HG03354 (cell line): ENCODE results near the gene LY6G6C.
A peak's percentile ranks its signal among the peaks of the same experiment; 100 is the strongest.

Source experiments
- ATAC-seq: cut with Tn5 transposase; IDR thresholded peaks from one replicate; pipeline ENCODE4 v1.9.1; 2021; ENCODE audit warnings: mild to moderate bottlenecking; ENCODE audit not compliant: unreplicated experiment, poor library complexity, severe bottlenecking

The LY6G6C gene

GRCh38 chr6:31744422-31744821 lies 22.9 kb upstream of the LY6G6C start:
- ATAC-seq = no peak

DNA sequence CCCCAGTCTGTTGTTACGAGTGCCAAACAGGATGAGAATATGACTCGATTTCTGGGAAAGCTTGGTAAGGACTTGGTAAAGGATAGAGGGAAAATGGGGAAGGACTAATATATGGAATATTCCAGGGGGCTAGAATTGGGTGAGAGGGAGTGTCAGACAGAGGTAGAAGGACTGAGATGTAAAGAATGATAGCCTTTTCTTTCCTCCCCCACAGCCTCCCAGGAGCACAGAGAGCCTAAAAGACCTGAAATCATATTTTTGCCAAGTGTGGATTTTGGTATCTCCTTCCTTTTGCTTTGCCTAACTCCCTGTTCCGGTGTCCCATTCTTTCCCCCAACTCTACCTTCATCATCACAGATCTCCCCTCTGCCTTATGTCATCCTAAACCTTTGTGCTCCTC lies 21.3 kb upstream of the LY6G6C start:
- ATAC-seq = no peak

GRCh38 chr6:31741815-31742214 lies 20.3 kb upstream of the LY6G6C start:
- no peak for ATAC-seq

DNA sequence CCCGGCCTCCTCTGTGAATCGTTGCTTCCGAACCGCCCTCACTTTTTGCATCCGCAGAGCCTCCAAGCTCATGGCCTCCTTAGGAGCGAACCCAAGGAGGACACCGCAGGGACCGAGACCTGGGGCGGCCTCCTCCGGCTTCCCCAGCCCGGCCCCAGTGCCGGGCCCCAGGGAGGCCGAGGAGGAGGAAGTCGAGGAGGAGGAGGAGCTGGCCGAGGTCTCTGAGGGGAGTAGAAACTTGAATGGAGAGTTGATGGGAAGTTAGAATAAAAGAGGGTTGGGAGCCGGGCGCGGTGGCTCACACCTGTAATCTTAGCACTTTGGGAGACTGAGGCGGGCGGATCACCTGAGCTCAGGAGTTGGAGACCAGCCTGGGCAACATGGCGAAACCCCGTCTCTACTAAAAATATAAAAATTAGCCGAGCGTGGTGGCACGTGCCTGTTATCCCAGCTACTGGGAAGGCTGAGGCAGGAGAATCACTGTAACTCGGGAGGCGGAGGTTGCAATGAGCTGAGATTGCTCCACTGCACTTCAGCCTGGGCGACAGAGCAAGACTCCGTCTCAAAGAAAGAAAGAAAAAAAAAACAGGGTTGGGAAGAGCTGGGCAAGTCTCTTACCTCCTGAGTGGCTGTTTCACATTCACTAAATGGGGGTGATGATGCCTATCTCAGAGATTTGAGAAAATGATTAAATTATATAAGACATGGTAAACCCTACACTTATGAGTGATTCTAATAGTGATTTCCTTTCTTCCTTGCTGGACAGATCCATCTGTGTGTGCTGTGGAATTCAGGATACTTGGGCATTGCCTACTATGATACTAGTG lies 19.1 kb upstream of the LY6G6C start:
- ATAC-seq = no peak

DNA sequence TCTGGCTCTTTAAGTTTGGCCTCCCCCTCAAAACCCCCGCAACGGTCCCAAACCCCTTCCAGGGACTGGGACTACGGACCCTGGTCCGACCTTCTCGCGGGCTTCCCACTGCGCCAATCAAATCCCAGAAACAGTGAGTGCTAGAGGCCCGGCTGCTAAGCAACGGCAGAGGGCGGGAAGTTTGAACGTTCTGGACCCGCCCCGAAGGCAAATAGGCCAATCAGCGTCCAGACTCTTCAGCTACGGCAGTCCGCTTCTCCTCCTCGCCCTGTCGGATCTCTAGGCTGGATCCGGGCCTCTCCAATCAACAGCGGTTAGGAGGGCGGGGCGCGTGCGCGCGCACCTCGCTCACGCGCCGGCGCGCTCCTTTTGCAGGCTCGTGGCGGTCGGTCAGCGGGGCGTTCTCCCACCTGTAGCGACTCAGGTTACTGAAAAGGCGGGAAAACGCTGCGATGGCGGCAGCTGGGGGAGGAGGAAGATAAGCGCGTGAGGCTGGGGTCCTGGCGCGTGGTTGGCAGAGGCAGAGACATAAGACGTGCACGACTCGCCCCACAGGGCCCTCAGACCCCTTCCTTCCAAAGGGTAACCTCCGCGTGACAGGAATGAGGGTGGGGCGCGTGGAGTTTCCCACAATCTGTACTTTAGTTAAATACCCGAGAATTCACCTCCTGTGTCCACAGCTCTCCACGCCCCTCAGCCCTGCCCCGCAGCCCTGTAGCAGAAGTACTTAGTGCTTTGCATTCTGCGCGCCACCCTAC lies 18.3 kb upstream of the LY6G6C start, which contains the start of gene MSH5:
TSS of gene MSH5 (plus strand) at position 367 of the 758 bp plus-strand sequence. CDS start 462 bp downstream, outside the sequence.
- ATAC-seq = peak; percentile 72

- no peak for ATAC-seq
These were observed 16.7 kb upstream of the LY6G6C start for GRCh38 chr6:31737991-31738979.

- no peak for ATAC-seq
These were observed 15.9 kb upstream of the LY6G6C start for GRCh38 chr6:31737315-31737990.

- no peak for ATAC-seq
These were observed 15.3 kb upstream of the LY6G6C start for GRCh38 chr6:31736768-31737314.

DNA sequence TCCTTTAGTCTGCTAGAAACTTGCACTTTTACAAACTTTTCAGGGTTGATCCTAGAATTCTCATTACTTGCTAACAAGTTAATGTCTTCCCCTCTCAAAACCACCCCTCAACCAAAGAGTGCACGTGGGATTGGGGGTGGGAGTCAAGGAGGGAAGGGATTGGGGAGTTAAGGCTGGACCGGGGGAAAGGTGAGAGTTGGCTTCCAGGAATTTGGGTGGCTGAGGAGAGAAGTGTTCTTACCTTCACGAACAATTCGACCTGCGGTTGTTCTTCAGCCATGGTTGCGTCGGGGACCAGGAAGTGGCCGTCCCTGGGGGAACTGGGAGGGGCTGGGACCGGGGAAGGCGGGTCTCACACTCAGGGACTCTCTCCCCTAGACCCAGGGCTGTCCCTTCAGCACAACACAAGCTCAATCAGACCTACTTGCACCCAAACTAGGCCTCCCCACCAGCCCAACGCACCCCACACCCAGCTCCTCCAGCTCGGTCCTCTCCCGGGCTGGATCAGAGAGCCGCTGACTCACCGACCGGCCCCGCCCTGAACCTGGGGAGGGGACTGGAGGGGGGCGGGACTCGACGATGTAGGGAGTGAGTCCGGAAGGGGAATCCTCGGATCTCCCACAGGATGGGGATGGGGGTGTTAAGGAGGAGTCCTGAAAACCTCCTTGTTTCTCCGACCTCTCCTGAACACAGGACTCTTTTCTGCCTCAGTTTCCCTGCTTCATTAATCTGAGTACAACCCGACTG lies 14.6 kb upstream of the LY6G6C start, which contains the start of gene CLIC1:
TSS of gene CLIC1 (minus strand) at position 510 of the 747 bp plus-strand sequence. CDS start at position 280, 230 bp downstream.
- ATAC-seq = peak; percentile 17

DNA sequence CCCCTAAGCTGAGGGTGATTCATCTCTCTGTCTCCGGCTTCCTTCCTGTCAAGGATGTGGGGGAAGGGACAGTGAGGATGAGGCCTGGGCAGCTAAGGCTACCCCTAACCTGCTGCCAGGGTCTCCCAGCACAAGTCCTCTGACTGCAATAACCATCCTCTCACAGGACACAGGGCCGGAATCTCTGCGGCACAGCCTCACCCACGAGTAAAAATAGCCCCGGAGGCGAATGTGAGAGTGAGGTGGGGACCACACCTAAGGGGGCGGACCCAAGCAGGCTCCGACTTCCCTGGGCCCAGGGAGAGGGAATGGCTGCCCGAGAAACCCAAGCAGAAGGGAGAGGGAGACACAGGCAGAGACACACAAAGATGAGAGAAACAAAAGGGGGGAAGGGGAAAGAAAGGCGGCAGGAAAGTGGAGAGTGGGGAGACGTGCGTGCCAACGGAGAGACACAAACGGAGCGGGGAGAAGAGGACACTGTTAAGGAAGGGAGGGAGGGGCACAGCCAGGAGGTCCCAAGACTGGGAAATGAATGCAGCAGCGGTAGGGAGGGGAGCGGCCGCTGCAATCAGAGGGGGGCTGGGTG lies 13.4 kb upstream of the LY6G6C start:
- ATAC-seq = no peak

DNA sequence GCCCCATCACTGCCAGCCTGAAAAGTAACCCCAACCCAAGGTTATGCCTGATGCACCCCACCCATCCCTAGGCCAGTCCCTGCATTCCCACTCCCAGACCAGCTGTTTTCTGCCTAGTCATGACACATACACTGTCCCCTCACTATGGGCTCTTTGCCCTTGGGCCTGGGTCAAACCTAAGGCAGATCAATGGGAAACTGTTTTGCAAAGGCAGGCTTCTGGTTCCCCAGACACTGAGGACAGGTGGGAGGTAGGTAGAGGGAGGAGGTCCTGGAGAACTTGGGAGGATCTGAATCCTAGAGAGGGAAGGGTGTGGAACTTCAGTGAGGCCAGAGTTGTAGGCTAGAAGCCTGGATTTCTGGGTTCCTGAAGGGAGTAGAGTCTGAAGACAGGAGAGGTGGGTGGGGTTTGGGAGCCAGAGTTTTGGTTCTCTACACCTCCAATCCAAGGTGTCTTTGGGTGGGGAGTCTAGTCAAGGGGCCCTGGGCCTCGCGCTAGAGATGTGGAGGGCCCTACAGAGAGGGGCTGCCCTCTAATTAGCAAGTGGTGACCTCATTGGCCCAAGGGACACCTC lies 12.8 kb upstream of the LY6G6C start:
- no peak for ATAC-seq

GRCh38 chr6:31733734-31734133 lies 12.2 kb upstream of the LY6G6C start:
- ATAC-seq = no peak

- ATAC-seq = no peak
These were observed 10.5 kb upstream of the LY6G6C start for GRCh38 chr6:31732029-31732428.

DNA sequence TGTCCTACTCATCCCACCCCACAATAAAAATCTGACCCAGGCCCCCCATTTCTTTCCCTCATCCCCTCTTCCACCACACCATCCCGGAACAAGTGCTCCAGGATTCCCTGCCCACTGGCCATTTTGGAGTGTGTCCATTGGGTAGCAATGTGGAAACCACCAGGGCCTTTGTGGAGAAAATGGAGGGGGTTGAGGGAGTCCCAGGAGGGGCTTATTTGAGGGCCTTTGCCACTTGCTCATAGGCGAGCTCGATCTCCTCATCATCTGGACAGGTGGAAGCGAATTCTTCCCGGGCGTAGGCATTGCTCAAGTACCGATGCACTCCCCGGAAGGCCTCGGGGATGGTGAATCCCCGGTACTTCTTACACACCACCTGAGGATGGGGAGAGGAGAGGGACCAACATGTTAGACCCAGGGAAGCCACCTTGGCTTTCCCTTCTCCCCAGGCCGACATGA lies 9.1 kb upstream of the LY6G6C start:
- no peak for ATAC-seq

GRCh38 chr6:31729979-31730630 lies 8.6 kb upstream of the LY6G6C start:
- peak; percentile 33 for ATAC-seq

DNA sequence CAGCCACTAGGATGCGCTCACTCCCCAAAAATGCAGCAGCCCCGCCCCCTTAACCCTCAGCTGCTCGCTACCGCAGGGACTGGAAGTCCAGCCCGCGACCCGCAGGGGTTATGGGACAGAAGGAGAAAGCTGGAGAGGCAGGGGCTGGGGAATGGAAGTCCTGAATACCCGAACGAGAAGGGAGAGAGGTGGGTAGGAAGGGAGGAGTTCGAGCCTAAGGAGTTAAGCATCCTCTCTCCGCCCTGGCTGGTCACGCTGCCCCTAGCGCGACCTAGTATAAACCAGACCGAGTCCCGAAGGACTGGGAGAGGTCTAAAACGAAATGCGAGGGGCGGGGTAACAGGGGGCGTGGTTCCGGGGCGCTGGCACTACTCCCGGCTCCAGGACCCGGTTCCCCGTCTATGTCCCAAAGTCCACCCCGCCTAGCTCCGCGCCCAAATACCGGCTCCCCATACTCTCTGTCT lies 8.0 kb upstream of the LY6G6C start:
- peak; percentile 51 for ATAC-seq
